ENCODE data around the gene SHROOM3. TPM values are rescaled to one million over a fixed set of nuclear protein-coding genes. Genes with fewer than 3 reads are reported as not detected.
"Not testable (repeated sequence)": the region's sequence is repeated elsewhere in the genome, so short reads cannot be mapped to it uniquely, and the experiment has no call there.

Gene SHROOM3
- total RNA-seq, 1 experiment from 2014 or later = 0.78 TPM

- Histone ChIP-seq H3K27me3 (ENCODE audit: low read length) (no peaks in the 10 kb centered on the region), H4K20me1 (ENCODE audit: insufficient read depth, low read depth, low read length) (no peaks in the 10 kb centered on the region), H3K4me1 (ENCODE audit: low read length) (no peaks in the 10 kb centered on the region), H3K27ac (ENCODE audit: low read length) (no peak overlapping the region), H3K9ac (ENCODE audit: low read length) (no peak overlapping the region), H3K36me3 (ENCODE audit: insufficient read depth, low read length) (no peaks in the 10 kb centered on the region), H3K9me2 (replicated peaks; ENCODE audit: insufficient read depth, low read length) (no peaks in the 10 kb centered on the region), H3K4me2 (ENCODE audit: low read depth, low read length, poor library complexity, severe bottlenecking) (no peak overlapping the region), H3K4me3 (ENCODE audit: low read length) (no peak overlapping the region), H3K9me3 (ENCODE audit: low read length) (no peaks in the 10 kb centered on the region), H2AFZ (ENCODE audit: low read length) (no peak overlapping the region), H3K79me2 (ENCODE audit: low read length) (no peaks in the 10 kb centered on the region)
- no peak for DNase-seq
Measured at GRCh38 chr4:76420188-76420761, 14.8 kb upstream of the SHROOM3 start.

- DNase-seq = no peak
- Histone ChIP-seq H3K4me1 (ENCODE audit: low read length) (no peaks in the 10 kb centered on the region), H3K4me3 (ENCODE audit: low read length) (no peak within 1 kb of the TSS), H3K9me2 (replicated peaks; ENCODE audit: insufficient read depth, low read length) (no peaks in the 10 kb centered on the region), H3K27ac (ENCODE audit: low read length) (no peak within 1 kb of the TSS), H3K36me3 (ENCODE audit: insufficient read depth, low read length) (no peaks in the 10 kb centered on the region), H4K20me1 (ENCODE audit: insufficient read depth, low read depth, low read length) (no peaks in the 10 kb centered on the region), H3K27me3 (ENCODE audit: low read length) (no peaks in the 10 kb centered on the region), H3K9ac (ENCODE audit: low read length) (no peak within 1 kb of the TSS), H2AFZ (ENCODE audit: low read length) (no peak within 1 kb of the TSS), H3K9me3 (ENCODE audit: low read length) (no peaks in the 10 kb centered on the region), H3K4me2 (ENCODE audit: low read depth, low read length, poor library complexity, severe bottlenecking) (no peak within 1 kb of the TSS), H3K79me2 (ENCODE audit: low read length) (no peaks in the 10 kb centered on the region)
Measured at GRCh38 chr4:76420762-76421581, 14.1 kb upstream of the SHROOM3 start, which contains the start of gene CCDC158. CCDC158 (minus strand) TSS chr4:76421141; CDS start chr4:76403207, 17,934 bp downstream.

GRCh38 chr4:76423159-76423558 lies 11.9 kb upstream of the SHROOM3 start:
- H3K27ac ChIP-seq (ENCODE audit: low read length); H3K9me3 ChIP-seq (ENCODE audit: low read length); DNase-seq; H3K36me3 ChIP-seq (ENCODE audit: insufficient read depth, low read length); H3K4me1 ChIP-seq (ENCODE audit: low read length); H4K20me1 ChIP-seq (ENCODE audit: insufficient read depth, low read depth, low read length); H3K9me2 ChIP-seq (replicated peaks; ENCODE audit: insufficient read depth, low read length); H3K4me3 ChIP-seq (ENCODE audit: low read length); H3K27me3 ChIP-seq (ENCODE audit: low read length); H3K4me2 ChIP-seq (ENCODE audit: low read depth, low read length, poor library complexity, severe bottlenecking); H3K79me2 ChIP-seq (ENCODE audit: low read length); H3K9ac ChIP-seq (ENCODE audit: low read length); H2AFZ ChIP-seq (ENCODE audit: low read length): not testable (repeated sequence)

GRCh38 chr4:76426272-76426671 lies 8.8 kb upstream of the SHROOM3 start:
- Histone ChIP-seq H3K9me3 (ENCODE audit: low read length) (no peaks in the 10 kb centered on the region), H3K4me3 (ENCODE audit: low read length) (no peak overlapping the region), H3K27me3 (ENCODE audit: low read length) (no peaks in the 10 kb centered on the region), H3K79me2 (ENCODE audit: low read length) (no peaks in the 10 kb centered on the region), H3K9me2 (replicated peaks; ENCODE audit: insufficient read depth, low read length) (no peaks in the 10 kb centered on the region), H3K27ac (ENCODE audit: low read length) (no peak overlapping the region), H3K36me3 (ENCODE audit: insufficient read depth, low read length) (no peaks in the 10 kb centered on the region), H4K20me1 (ENCODE audit: insufficient read depth, low read depth, low read length) (no peaks in the 10 kb centered on the region), H3K9ac (ENCODE audit: low read length) (no peak overlapping the region), H3K4me2 (ENCODE audit: low read depth, low read length, poor library complexity, severe bottlenecking) (no peak overlapping the region), H3K4me1 (ENCODE audit: low read length) (no peaks in the 10 kb centered on the region), H2AFZ (ENCODE audit: low read length) (no peak overlapping the region)
- DNase-seq = no peak

- no peak overlapping the region for H3K4me3 ChIP-seq (ENCODE audit: low read length)
- no peak overlapping the region for H3K4me2 ChIP-seq (ENCODE audit: low read depth, low read length, poor library complexity, severe bottlenecking)
- no peaks in the 10 kb centered on the region for H3K36me3 ChIP-seq (ENCODE audit: insufficient read depth, low read length)
- H3K9me2 ChIP-seq (replicated peaks; ENCODE audit: insufficient read depth, low read length) = no peaks in the 10 kb centered on the region
- H3K4me1 ChIP-seq (ENCODE audit: low read length) = no peaks in the 10 kb centered on the region
- DNase-seq = no peak
- H4K20me1 ChIP-seq (ENCODE audit: insufficient read depth, low read depth, low read length) = no peaks in the 10 kb centered on the region
- H3K79me2 ChIP-seq (ENCODE audit: low read length) = no peaks in the 10 kb centered on the region
- no peaks in the 10 kb centered on the region for H3K9me3 ChIP-seq (ENCODE audit: low read length)
- H3K9ac ChIP-seq (ENCODE audit: low read length) = no peak overlapping the region
- no peak overlapping the region for H2AFZ ChIP-seq (ENCODE audit: low read length)
- H3K27ac ChIP-seq (ENCODE audit: low read length) = no peak overlapping the region
- H3K27me3 ChIP-seq (ENCODE audit: low read length) = no peaks in the 10 kb centered on the region
Measured at GRCh38 chr4:76429636-76430035, 5.4 kb upstream of the SHROOM3 start.

GRCh38 chr4:76430519-76431388 lies 4.3 kb upstream of the SHROOM3 start:
- Histone ChIP-seq H3K9ac (ENCODE audit: low read length) (no peak overlapping the region), H3K4me2 (ENCODE audit: low read depth, low read length, poor library complexity, severe bottlenecking) (no peak overlapping the region)

GRCh38 chr4:76435528-76436319 lies 695 bp downstream of the SHROOM3 start:
- Histone ChIP-seq H3K36me3 (ENCODE audit: insufficient read depth, low read length) (no peaks in the 10 kb centered on the region), H3K4me2 (ENCODE audit: low read depth, low read length, poor library complexity, severe bottlenecking) (no peak overlapping the region), H2AFZ (ENCODE audit: low read length) (no peak overlapping the region), H3K79me2 (ENCODE audit: low read length) (no peaks in the 10 kb centered on the region), H3K4me3 (ENCODE audit: low read length) (no peak overlapping the region), H3K27me3 (ENCODE audit: low read length) (no peaks in the 10 kb centered on the region), H4K20me1 (ENCODE audit: insufficient read depth, low read depth, low read length) (no peaks in the 10 kb centered on the region), H3K9me2 (replicated peaks; ENCODE audit: insufficient read depth, low read length) (no peaks in the 10 kb centered on the region), H3K4me1 (ENCODE audit: low read length) (no peaks in the 10 kb centered on the region), H3K9me3 (ENCODE audit: low read length) (no peaks in the 10 kb centered on the region), H3K27ac (ENCODE audit: low read length) (no peak overlapping the region), H3K9ac (ENCODE audit: low read length) (no peak overlapping the region)
- no peak for DNase-seq

More at GRCh38 chr4:76430519-76431388, 4.3 kb upstream of the SHROOM3 start:
- Histone ChIP-seq H3K27ac (ENCODE audit: low read length) (no peak overlapping the region), H3K27me3 (ENCODE audit: low read length) (no peaks in the 10 kb centered on the region), H4K20me1 (ENCODE audit: insufficient read depth, low read depth, low read length) (no peaks in the 10 kb centered on the region), H3K36me3 (ENCODE audit: insufficient read depth, low read length) (no peaks in the 10 kb centered on the region), H3K4me3 (ENCODE audit: low read length) (no peak overlapping the region), H3K9me3 (ENCODE audit: low read length) (no peaks in the 10 kb centered on the region), H3K79me2 (ENCODE audit: low read length) (no peaks in the 10 kb centered on the region), H3K4me1 (ENCODE audit: low read length) (no peaks in the 10 kb centered on the region), H3K9me2 (replicated peaks; ENCODE audit: insufficient read depth, low read length) (no peaks in the 10 kb centered on the region), H2AFZ (ENCODE audit: low read length) (no peak overlapping the region)
- peak; percentile 68 for DNase-seq

All from Karpas-422 (cell line).